Endothelial cell of umbilical vein (primary cell): ENCODE data around the gene FOCAD. TPM values are rescaled to one million over a fixed set of nuclear protein-coding genes. Genes with fewer than 3 reads are reported as not detected.

Source experiments
- BruUV-seq: library from RNA; stranded (reverse); fragments of 400-500 nt; replicated peaks from 2 replicates; lab custom pipeline; 2021; lab: Mats Ljungman, UMichigan
- CTCF ChIA-PET: fragments of 300-600, 350-600 bp; sonication (Branson Sonifier 250); formaldehyde crosslinking; loops from one replicate; lab custom pipeline; 2021; ENCODE audit warnings: antibody characterized with exemption, inconsistent platforms; lab: Charles Lee
- POLR2A ChIA-PET: fragments of 300-600, 350-600 bp; sonication (Branson Sonifier 250); formaldehyde crosslinking; loops from one replicate; lab custom pipeline; 2021; ENCODE audit warnings: antibody characterized with exemption, inconsistent platforms; lab: Charles Lee
- DNase-seq: peaks from one replicate; pipeline ENCODE4 v3.0.0-alpha.2; 2011; ENCODE audit warnings: low read depth, low spot score
- FAIRE-seq: peaks from 2 replicates; lab custom pipeline; 2011; peaks lifted over from hg19 to GRCh38; lab: Jason Lieb, UNC
- H2AFZ ChIP-seq: 2 replicates; pipeline ENCODE4 v1.6.0; 2012; ENCODE audit warnings: low read depth, low read length, control low read depth, inconsistent platforms
- H3K27ac ChIP-seq: 2 replicates; pipeline ENCODE4 v1.5.1; 2011; ENCODE audit warnings: low read depth, mild to moderate bottlenecking, control low read depth, low read length, moderate library complexity; ENCODE audit not compliant: insufficient read depth
- H3K27me3 ChIP-seq, 2 experiments: 2 replicates each; pipeline versions ENCODE4 v1.6.0 to v1.6.1; 2011; ENCODE audit warnings: low read length in 2 of 2, mixed read lengths in 1 of 2; ENCODE audit not compliant: control insufficient read depth in 2 of 2, insufficient read depth in 2 of 2
- H3K36me3 ChIP-seq, 2 experiments: 2 replicates in 1 of 2; 3 replicates in 1 of 2; pipeline ENCODE4 v1.5.1; 2011; ENCODE audit warnings: low read length in 2 of 2, mild to moderate bottlenecking in 1 of 2, moderate library complexity in 1 of 2; ENCODE audit not compliant: control insufficient read depth in 2 of 2, insufficient read depth in 2 of 2; ENCODE audit errors: extremely low read depth in 1 of 2
- H3K4me1 ChIP-seq: 3 replicates; pipeline ENCODE4 v1.5.1; 2011; ENCODE audit warnings: mild to moderate bottlenecking, low read length; ENCODE audit not compliant: control insufficient read depth, insufficient read depth; ENCODE audit errors: extremely low read depth
- H3K4me2 ChIP-seq: 2 replicates; pipeline ENCODE4 v1.6.1; 2011; ENCODE audit warnings: low read length, control low read depth, mixed read lengths; ENCODE audit not compliant: insufficient read depth
- H3K4me3 ChIP-seq, 3 experiments: fragments of 200-600 bp in 1 of 3; sonication (generic), shearing (Covaris generic) in 1 of 3; replicated peaks in 1 of 3; 2 replicates each; pipeline ENCODE4 v1.5.1; 2011 to 2016; ENCODE audit warnings: control low read depth in 3 of 3, low read length in 3 of 3, mild to moderate bottlenecking in 2 of 3, inconsistent platforms in 1 of 3, low read depth in 1 of 3, moderate library complexity in 1 of 3; ENCODE audit not compliant: insufficient read depth in 1 of 3
- H3K79me2 ChIP-seq: 2 replicates; pipeline ENCODE4 v1.6.0; 2012; ENCODE audit warnings: low read length, inconsistent platforms; ENCODE audit not compliant: control insufficient read depth, insufficient read depth
- H3K9ac ChIP-seq: replicated peaks from 2 replicates; pipeline ENCODE3; 2011; ENCODE audit warnings: low read length, control low read depth; ENCODE audit not compliant: insufficient read depth; ENCODE audit errors: extremely low read depth
- H3K9me1 ChIP-seq: replicated peaks from 3 replicates; pipeline ENCODE4 v1.6.0; 2011; ENCODE audit warnings: mild to moderate bottlenecking, low read length; ENCODE audit not compliant: control insufficient read depth, insufficient read depth; ENCODE audit errors: extremely low read depth
- H3K9me3 ChIP-seq: replicated peaks from 2 replicates; pipeline ENCODE4 v1.5.1; 2012; ENCODE audit warnings: low read length, inconsistent platforms; ENCODE audit not compliant: control insufficient read depth, insufficient read depth
- H4K20me1 ChIP-seq: replicated peaks from 2 replicates; pipeline ENCODE3; 2011; ENCODE audit warnings: mild to moderate bottlenecking, low read length; ENCODE audit not compliant: control insufficient read depth, insufficient read depth; ENCODE audit errors: extremely low read depth
- CTCF ChIP-seq, 2 donors: IDR thresholded peaks; 1 replicate in 1 of 2; 2 replicates in 1 of 2; pipeline ENCODE4 v1.5.1; 2011; ENCODE audit warnings: low read length in 2 of 2, mild to moderate bottlenecking in 2 of 2, moderate library complexity in 2 of 2, control low read depth in 1 of 2, inconsistent platforms in 1 of 2, low read depth in 1 of 2; ENCODE audit not compliant: insufficient read depth in 1 of 2; ENCODE audit errors: extremely low read depth in 1 of 2
- EZH2 ChIP-seq: IDR thresholded peaks from 2 replicates; pipeline ENCODE4 v1.6.1; 2012; ENCODE audit warnings: borderline replicate concordance, low read depth, mild to moderate bottlenecking, moderate library complexity, low read length, inconsistent platforms; ENCODE audit not compliant: severe bottlenecking
- FOS ChIP-seq: IDR thresholded peaks from 2 replicates; pipeline ENCODE4 v1.6.1; 2011; ENCODE audit warnings: mild to moderate bottlenecking, low read length, moderate library complexity, borderline replicate concordance; ENCODE audit not compliant: insufficient read depth
- GATA2 ChIP-seq: IDR thresholded peaks from 2 replicates; pipeline ENCODE4 v1.7.0; 2011; ENCODE audit warnings: low read depth, mild to moderate bottlenecking, moderate library complexity, mixed read lengths, low read length; ENCODE audit not compliant: insufficient read length, insufficient read depth
- JUN ChIP-seq: IDR thresholded peaks from 2 replicates; pipeline ENCODE4 v1.6.1; 2011; ENCODE audit warnings: borderline replicate concordance, low read depth; ENCODE audit not compliant: insufficient read length, insufficient read depth
- MAX ChIP-seq: IDR thresholded peaks from 2 replicates; pipeline ENCODE4 v1.6.1; 2011; ENCODE audit not compliant: insufficient read depth, insufficient read length
- MYC ChIP-seq: IDR thresholded peaks from one replicate; pipeline ENCODE4 v1.6.1; 2011; ENCODE audit warnings: mild to moderate bottlenecking, low read depth, low read length
- POLR2A ChIP-seq: IDR thresholded peaks from 2 replicates; pipeline ENCODE4 v1.6.1; 2012; ENCODE audit warnings: low read depth, mild to moderate bottlenecking, control low read depth, low read length
- POLR2AphosphoS5 ChIP-seq: IDR thresholded peaks from 2 replicates; pipeline ENCODE4 v1.6.1; 2012; ENCODE audit warnings: low read depth, mild to moderate bottlenecking, control low read depth, low read length, moderate library complexity; ENCODE audit not compliant: insufficient read depth
- dilution Hi-C: fragments of 300-500 bp; cut with MboI; formaldehyde crosslinking; loops from one replicate; pipeline ENCODE4 v1.15.0; 2019; ENCODE audit warnings: low sequenced_read_pairs; ENCODE audit not compliant: extremely low pct_ligation_motif_present
- intact Hi-C: fragments of 100-400 bp; cut with micrococcal nuclease; formaldehyde crosslinking; loops from one replicate; pipeline ENCODE4 v1.10.0; 2022
- polyA plus RNA-seq, 4 experiments: library from polyadenylated mRNA; depleted of rRNA in 3 of 4; stranded (reverse) in 3 of 4; unstranded in 1 of 4; fragments of >200 nt; gene quantifications; 2 replicates each; pipeline versions ENCODE4 v1.2.1 to v1.2.3, GENCODE V29; 2011 to 2012; ENCODE audit warnings: missing spikeins in 1 of 4
- total RNA-seq: library from RNA; stranded (reverse); gene quantifications from 2 replicates; pipeline ENCODE4 v1.2.3, GENCODE V29; 2021

The FOCAD gene
- total and polyA plus RNA-seq, 2 donors (not counting 3 experiments of a cell fraction or from before 2014, with no cell fraction given): 26.7 to 66.9 TPM

GRCh38 chr9:20658677-20659473 lies 25.2 kb upstream of the FOCAD start:
- Histone ChIP-seq H3K36me3 (no peaks in the 10 kb centered on the region), H4K20me1 (no peaks in the 10 kb centered on the region), H3K4me3 (peak overlapping the region in 2 of 3 experiments; percentile 40 to 62), H3K27ac (no peak overlapping the region), H3K4me1 (no peaks in the 10 kb centered on the region), H3K79me2 (no peaks in the 10 kb centered on the region), H3K9ac (peak overlapping the region; percentile 29), H3K9me1 (no peaks in the 10 kb centered on the region), H3K4me2 (peak overlapping the region; percentile 49), H3K9me3 (no peaks in the 10 kb centered on the region), H3K27me3 (peaks cover 0 to 2% of the 10 kb centered on the region in 2 experiments), H2AFZ (peak overlapping the region; percentile 73)
- dilution Hi-C loops: no loop called here
- FAIRE-seq (no peak), DNase-seq (peak; percentile 24)
- TF ChIP-seq POLR2AphosphoS5 (no peak), CTCF (IDR thresholded peaks at IDR 0.05; ENCODE audit: extremely low read depth in 1 of 2, insufficient read depth in 1 of 2, low read depth in 1 of 2, low read length in 2 of 2) (no peak), POLR2A (no peak), MYC (no peak), EZH2 (no peak), GATA2 (no peak), FOS (no peak), JUN (no peak), MAX (no peak)
- intact Hi-C loops: no loop called here
- BruUV-seq: no TSS peak
- ChIA-PET CTCF (interaction anchor here (1.4 kb wide), 1 partner anchor 34 kb away, joined by 6 read pairs; no protein-coding TSS in a partner anchor), POLR2A (no interaction called here)
